Testis (tissue), 2 donors: ENCODE data around the gene GATA1.

Source experiments
- POLR2A ChIP-seq: fragments of 450-650 bp; IDR thresholded peaks from one replicate; pipeline ENCODE4 v1.6.1; 2017; ENCODE audit warnings: antibody characterized with exemption, mild to moderate bottlenecking, moderate library complexity
- TF ChIP-seq, protein P1 (sequence below), 3 experiments: fragments of 450-650 bp in 2 of 3; fragments of 200-600 bp in 1 of 3; sonication (generic) in 1 of 3; IDR thresholded peaks; one replicate each; pipeline ENCODE4 v1.5.1; 2016 to 2019; ENCODE audit warnings: antibody characterized with exemption in 3 of 3, mild to moderate bottlenecking in 2 of 3, moderate library complexity in 1 of 3

DNA sequence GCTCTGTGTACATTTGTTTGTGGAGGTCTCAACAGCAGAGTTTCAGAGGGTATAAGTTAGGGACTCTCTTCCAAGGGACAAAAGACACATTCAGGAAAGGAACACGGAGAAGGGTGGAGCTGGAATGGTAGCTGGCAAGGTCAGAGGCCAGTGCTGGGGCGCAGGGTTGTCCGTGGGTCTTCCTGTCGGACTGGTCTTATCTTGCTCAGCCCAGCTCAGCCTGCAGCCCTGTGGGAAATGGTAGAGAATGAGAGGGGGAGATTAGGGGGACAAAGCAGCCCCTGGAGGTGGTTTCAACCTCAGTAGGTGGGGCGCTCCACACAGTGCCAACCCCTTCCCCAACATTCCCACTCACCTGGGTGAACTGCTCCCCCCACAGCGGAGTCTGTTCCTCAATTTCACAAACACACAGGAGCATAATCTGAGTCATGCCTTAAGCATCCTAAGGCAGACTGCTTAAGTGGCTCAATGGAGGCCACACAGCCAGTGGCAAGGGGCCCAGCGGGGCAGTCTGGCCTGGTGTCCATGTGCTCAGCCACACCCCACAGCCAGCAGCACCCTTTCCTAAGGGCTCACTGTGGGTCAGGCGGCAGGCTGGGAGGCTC is 8.6 kb downstream of the GATA1 start:
- TF ChIP-seq, protein P1, sequence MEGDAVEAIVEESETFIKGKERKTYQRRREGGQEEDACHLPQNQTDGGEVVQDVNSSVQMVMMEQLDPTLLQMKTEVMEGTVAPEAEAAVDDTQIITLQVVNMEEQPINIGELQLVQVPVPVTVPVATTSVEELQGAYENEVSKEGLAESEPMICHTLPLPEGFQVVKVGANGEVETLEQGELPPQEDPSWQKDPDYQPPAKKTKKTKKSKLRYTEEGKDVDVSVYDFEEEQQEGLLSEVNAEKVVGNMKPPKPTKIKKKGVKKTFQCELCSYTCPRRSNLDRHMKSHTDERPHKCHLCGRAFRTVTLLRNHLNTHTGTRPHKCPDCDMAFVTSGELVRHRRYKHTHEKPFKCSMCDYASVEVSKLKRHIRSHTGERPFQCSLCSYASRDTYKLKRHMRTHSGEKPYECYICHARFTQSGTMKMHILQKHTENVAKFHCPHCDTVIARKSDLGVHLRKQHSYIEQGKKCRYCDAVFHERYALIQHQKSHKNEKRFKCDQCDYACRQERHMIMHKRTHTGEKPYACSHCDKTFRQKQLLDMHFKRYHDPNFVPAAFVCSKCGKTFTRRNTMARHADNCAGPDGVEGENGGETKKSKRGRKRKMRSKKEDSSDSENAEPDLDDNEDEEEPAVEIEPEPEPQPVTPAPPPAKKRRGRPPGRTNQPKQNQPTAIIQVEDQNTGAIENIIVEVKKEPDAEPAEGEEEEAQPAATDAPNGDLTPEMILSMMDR (IDR thresholded peaks at IDR 0.05): no peak
- no peak for TF ChIP-seq POLR2A
